ENCODE results near the gene PNKD.
"Not testable (repeated sequence)": the region's sequence is repeated elsewhere in the genome, so short reads cannot be mapped to it uniquely, and the experiment has no call there.

Gene PNKD

DNA sequence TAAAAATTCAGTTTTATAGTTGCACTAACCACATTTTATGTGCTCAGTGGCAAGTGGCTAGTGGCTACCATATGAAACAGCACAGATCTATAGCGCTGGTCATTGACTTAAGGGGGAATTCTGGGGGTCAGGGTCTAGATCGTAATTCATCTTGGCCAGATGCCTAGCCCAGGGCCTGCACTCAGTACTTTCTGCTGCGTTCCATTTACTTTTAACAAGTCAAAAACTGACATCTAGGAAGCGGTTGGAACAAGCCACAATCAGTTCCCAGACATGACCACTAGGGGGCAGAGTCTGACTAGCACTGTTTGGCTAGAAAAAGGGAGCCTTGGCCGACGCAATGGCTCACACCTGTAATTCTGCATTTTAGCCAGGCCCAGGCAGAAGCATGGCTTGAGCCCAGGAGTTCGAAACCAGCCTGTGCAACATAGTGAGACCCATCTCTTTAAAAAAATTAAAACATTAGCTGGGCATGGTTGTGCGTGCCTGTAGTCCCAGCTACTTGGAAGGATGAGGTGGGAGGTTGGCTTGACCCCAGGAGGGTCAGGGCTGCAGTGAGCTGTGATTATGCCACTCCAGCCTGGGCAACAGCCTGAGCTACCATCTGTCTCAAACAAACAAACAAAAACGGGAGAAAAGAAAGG, 31.0 kb downstream of the PNKD start:
- H3K9ac ChIP-seq (ENCODE audit: low read length) = no peak overlapping the region

GRCh38 chr2:218305383-218305782, 35.1 kb downstream of the PNKD start:
- Histone ChIP-seq H3K4me3 (ENCODE audit: low read length) (no peak overlapping the region), H3K9ac (ENCODE audit: low read length) (no peak overlapping the region), H3K27ac (ENCODE audit: low read length) (no peak overlapping the region)

More for the DNA sequence above, 31.0 kb downstream of the PNKD start:
- Histone ChIP-seq H3K9me3 (ENCODE audit: control insufficient read depth, low read depth, low read length) (no peaks in the 10 kb centered on the region), H3K4me3 (ENCODE audit: low read length) (no peak overlapping the region), H3K4me1 (ENCODE audit: control insufficient read depth, low read depth, low read length) (no peaks in the 10 kb centered on the region), H3K36me3 (ENCODE audit: control insufficient read depth, low read depth, low read length) (no peaks in the 10 kb centered on the region), H3K27ac (ENCODE audit: low read length) (no peak overlapping the region), H3K27me3 (ENCODE audit: control insufficient read depth, insufficient read depth, low read length) (no peaks in the 10 kb centered on the region)

GRCh38 chr2:218306184-218306920, 36.0 kb downstream of the PNKD start:
- H3K4me3 ChIP-seq (ENCODE audit: low read length) = no peak overlapping the region
- no peaks in the 10 kb centered on the region for H3K4me1 ChIP-seq (ENCODE audit: control insufficient read depth, low read depth, low read length)
- H3K27ac ChIP-seq (ENCODE audit: low read length) = no peak overlapping the region
- no peaks in the 10 kb centered on the region for H3K36me3 ChIP-seq (ENCODE audit: control insufficient read depth, low read depth, low read length)
- H3K27me3 ChIP-seq (ENCODE audit: control insufficient read depth, insufficient read depth, low read length) = no peaks in the 10 kb centered on the region
- no peak overlapping the region for H3K9ac ChIP-seq (ENCODE audit: low read length)
- no peaks in the 10 kb centered on the region for H3K9me3 ChIP-seq (ENCODE audit: control insufficient read depth, low read depth, low read length)

More at GRCh38 chr2:218305383-218305782, 35.1 kb downstream of the PNKD start:
- no peaks in the 10 kb centered on the region for H3K27me3 ChIP-seq (ENCODE audit: control insufficient read depth, insufficient read depth, low read length)
- no peaks in the 10 kb centered on the region for H3K36me3 ChIP-seq (ENCODE audit: control insufficient read depth, low read depth, low read length)
- H3K9me3 ChIP-seq (ENCODE audit: control insufficient read depth, low read depth, low read length) = no peaks in the 10 kb centered on the region
- H3K4me1 ChIP-seq (ENCODE audit: control insufficient read depth, low read depth, low read length) = no peaks in the 10 kb centered on the region

GRCh38 chr2:218307415-218308090, 37.2 kb downstream of the PNKD start:
- Histone ChIP-seq H3K27me3 (ENCODE audit: control insufficient read depth, insufficient read depth, low read length) (no peaks in the 10 kb centered on the region), H3K36me3 (ENCODE audit: control insufficient read depth, low read depth, low read length) (no peaks in the 10 kb centered on the region), H3K4me3 (ENCODE audit: low read length) (no peak overlapping the region), H3K9me3 (ENCODE audit: control insufficient read depth, low read depth, low read length) (no peaks in the 10 kb centered on the region), H3K9ac (ENCODE audit: low read length) (no peak overlapping the region), H3K27ac (ENCODE audit: low read length) (no peak overlapping the region), H3K4me1 (ENCODE audit: control insufficient read depth, low read depth, low read length) (no peaks in the 10 kb centered on the region)

DNA sequence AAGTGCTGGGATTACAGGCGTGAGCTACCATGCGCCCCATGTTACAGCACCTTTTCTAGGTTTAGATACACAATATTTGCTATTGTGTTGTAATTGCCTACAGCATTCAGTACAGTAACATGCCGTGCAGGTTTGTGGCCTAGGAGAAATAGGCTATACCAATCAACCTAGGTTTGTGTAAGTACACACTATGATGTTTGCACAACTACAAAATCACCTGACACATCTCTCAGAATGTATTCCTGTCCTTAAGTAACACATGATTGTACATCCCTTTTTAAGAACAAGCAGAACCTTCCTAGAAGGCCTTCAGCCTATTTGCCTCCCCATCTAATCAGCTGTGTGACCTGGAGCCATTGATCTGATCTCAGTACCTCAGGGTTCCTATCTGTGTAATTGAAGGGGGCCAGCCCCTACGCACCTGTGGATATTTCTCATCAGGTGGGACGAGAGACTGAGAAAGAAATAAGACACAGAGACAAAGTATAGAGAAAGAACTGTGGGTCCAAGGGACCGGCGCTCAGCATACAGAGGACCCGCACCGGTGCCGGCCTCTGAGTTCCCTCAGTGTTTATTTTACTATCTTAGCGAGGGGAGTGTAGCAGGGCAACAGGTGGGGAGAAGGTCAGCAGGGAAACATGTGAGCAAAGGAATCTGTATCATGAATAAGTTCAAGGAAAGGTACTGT, 40.7 kb downstream of the PNKD start:
- Histone ChIP-seq H3K27ac (ENCODE audit: low read length) (no peak overlapping the region), H3K4me1 (ENCODE audit: control insufficient read depth, low read depth, low read length) (no peaks in the 10 kb centered on the region), H3K4me3 (ENCODE audit: low read length) (no peak overlapping the region), H3K9me3 (ENCODE audit: control insufficient read depth, low read depth, low read length) (no peaks in the 10 kb centered on the region), H3K36me3 (ENCODE audit: control insufficient read depth, low read depth, low read length) (no peaks in the 10 kb centered on the region), H3K9ac (ENCODE audit: low read length) (no peak overlapping the region), H3K27me3 (ENCODE audit: control insufficient read depth, insufficient read depth, low read length) (no peaks in the 10 kb centered on the region)

DNA sequence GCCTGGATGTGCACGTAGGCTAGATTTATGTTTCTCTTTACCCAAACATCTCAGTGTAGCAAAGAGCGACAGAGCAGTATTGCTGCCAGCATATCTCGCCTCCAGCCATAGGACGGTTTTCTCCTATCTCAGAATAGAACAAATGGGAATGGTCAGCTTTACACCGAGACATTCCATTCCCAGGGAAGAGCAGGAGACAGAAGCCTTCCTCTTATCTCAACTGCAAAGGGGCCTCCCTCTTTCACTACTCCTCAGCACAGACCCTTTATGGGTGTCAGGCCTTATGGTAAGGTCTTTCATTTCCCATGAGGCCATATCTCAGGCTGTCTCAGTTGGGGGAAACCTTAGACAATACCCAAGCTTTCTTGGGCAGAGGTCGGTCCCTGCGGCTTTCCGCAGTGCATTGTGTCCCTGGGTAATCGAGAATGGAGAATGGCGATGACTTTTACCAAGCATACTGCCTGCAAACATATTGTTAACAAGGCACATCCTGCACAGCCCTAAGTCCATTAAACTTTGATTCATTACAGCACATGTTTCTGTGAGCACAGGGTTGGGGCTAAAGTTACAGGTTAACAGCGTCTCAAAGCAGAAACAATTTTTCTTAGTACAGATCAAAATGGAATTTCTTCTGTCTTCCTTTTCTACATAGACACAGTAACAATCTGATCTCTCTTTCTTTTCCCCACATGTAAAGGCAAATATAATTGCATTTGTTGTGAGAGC, 41.4 kb downstream of the PNKD start:
- not testable (repeated sequence) for H3K4me3 ChIP-seq (ENCODE audit: low read length); H3K27ac ChIP-seq (ENCODE audit: low read length)

GRCh38 chr2:218312267-218312756, 42.0 kb downstream of the PNKD start:
- Histone ChIP-seq H3K9me3 (ENCODE audit: control insufficient read depth, low read depth, low read length) (no peaks in the 10 kb centered on the region), H3K27me3 (ENCODE audit: control insufficient read depth, insufficient read depth, low read length) (no peaks in the 10 kb centered on the region), H3K4me1 (ENCODE audit: control insufficient read depth, low read depth, low read length) (no peaks in the 10 kb centered on the region), H3K9ac (ENCODE audit: low read length) (no peak overlapping the region), H3K4me3 (ENCODE audit: low read length) (no peak overlapping the region), H3K36me3 (ENCODE audit: control insufficient read depth, low read depth, low read length) (no peaks in the 10 kb centered on the region), H3K27ac (ENCODE audit: low read length) (no peak overlapping the region)

More for the DNA sequence above, 41.4 kb downstream of the PNKD start:
- H3K27me3 ChIP-seq (ENCODE audit: control insufficient read depth, insufficient read depth, low read length); H3K9me3 ChIP-seq (ENCODE audit: control insufficient read depth, low read depth, low read length); H3K9ac ChIP-seq (ENCODE audit: low read length); H3K36me3 ChIP-seq (ENCODE audit: control insufficient read depth, low read depth, low read length); H3K4me1 ChIP-seq (ENCODE audit: control insufficient read depth, low read depth, low read length): not testable (repeated sequence)

GRCh38 chr2:218313356-218313755, 43.0 kb downstream of the PNKD start:
- no peak overlapping the region for H3K4me3 ChIP-seq (ENCODE audit: low read length)
- no peak overlapping the region for H3K27ac ChIP-seq (ENCODE audit: low read length)
- H3K27me3 ChIP-seq (ENCODE audit: control insufficient read depth, insufficient read depth, low read length) = no peaks in the 10 kb centered on the region
- H3K4me1 ChIP-seq (ENCODE audit: control insufficient read depth, low read depth, low read length) = no peaks in the 10 kb centered on the region
- no peaks in the 10 kb centered on the region for H3K9me3 ChIP-seq (ENCODE audit: control insufficient read depth, low read depth, low read length)
- no peaks in the 10 kb centered on the region for H3K36me3 ChIP-seq (ENCODE audit: control insufficient read depth, low read depth, low read length)
- no peak overlapping the region for H3K9ac ChIP-seq (ENCODE audit: low read length)

DNA sequence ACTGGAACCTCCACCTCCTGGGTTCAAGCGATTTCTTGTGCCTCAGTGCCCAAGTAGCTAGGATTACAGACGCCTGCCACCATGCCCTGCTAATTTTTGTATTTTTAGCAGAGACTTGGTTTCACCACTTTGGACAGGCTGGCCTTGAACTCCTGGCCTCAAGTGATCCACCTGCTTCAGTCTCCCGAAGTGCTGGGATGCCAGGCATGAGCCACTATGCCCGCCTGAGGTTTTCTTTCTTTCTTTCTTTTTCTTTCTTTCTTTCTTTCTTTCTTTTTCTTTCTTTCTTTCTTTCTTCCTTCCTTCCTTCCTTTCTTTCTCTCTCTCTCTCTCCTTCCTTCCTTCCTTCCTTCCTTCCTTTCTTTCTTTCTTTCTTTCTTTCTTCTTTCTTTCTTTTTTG, 44.4 kb downstream of the PNKD start:
- H3K9me3 ChIP-seq (ENCODE audit: control insufficient read depth, low read depth, low read length); H3K4me1 ChIP-seq (ENCODE audit: control insufficient read depth, low read depth, low read length): not testable (repeated sequence)

DNA sequence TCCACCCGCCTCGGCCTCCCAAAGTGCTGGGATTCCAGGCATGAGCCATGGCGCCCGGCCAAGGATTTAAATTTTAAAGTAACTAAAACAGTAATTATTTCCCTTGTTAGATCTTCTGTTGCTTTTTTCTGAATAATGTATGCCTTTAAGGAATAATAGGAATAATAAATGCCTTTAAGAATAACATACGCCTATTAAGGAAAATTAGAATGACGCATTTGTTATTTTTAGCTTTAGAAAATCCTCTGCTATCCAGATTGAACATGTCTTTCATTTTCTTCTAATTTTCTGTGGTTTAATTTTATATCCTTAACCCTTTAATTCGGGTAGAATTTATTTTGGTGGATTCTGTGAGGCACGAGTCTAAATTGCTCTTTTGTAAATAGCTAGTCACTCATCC, 45.1 kb downstream of the PNKD start:
- Histone ChIP-seq H3K4me1 (ENCODE audit: control insufficient read depth, low read depth, low read length) (no peaks in the 10 kb centered on the region), H3K27me3 (ENCODE audit: control insufficient read depth, insufficient read depth, low read length) (no peaks in the 10 kb centered on the region), H3K36me3 (ENCODE audit: control insufficient read depth, low read depth, low read length) (no peaks in the 10 kb centered on the region), H3K9me3 (ENCODE audit: control insufficient read depth, low read depth, low read length) (no peaks in the 10 kb centered on the region), H3K27ac (ENCODE audit: low read length) (no peak overlapping the region), H3K9ac (ENCODE audit: low read length) (no peak overlapping the region), H3K4me3 (ENCODE audit: low read length) (no peak overlapping the region)

More for the DNA sequence above, 44.4 kb downstream of the PNKD start:
- not testable (repeated sequence) for H3K9ac ChIP-seq (ENCODE audit: low read length); H3K36me3 ChIP-seq (ENCODE audit: control insufficient read depth, low read depth, low read length); H3K4me3 ChIP-seq (ENCODE audit: low read length); H3K27ac ChIP-seq (ENCODE audit: low read length); H3K27me3 ChIP-seq (ENCODE audit: control insufficient read depth, insufficient read depth, low read length)

DNA sequence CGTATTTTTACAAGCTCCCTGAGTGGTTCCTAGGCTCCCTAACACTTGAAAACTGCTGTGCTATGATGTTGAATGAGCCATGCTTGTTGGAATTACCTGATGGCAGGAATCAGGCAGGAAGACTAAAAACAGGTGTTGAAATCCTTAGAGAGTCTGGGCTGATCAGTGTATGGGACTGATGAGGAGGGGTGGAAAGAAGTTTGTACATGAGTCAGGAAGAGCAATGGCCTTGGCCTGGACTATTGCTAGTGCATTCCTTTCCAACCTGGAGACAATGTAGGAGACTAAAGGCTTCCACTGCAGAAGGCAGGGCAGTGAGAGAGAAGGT, 46.9 kb downstream of the PNKD start:
- Histone ChIP-seq H3K9ac (ENCODE audit: low read length) (no peak overlapping the region), H3K27me3 (ENCODE audit: control insufficient read depth, insufficient read depth, low read length) (no peaks in the 10 kb centered on the region), H3K4me3 (ENCODE audit: low read length) (no peak overlapping the region), H3K9me3 (ENCODE audit: control insufficient read depth, low read depth, low read length) (no peaks in the 10 kb centered on the region), H3K27ac (ENCODE audit: low read length) (no peak overlapping the region), H3K4me1 (ENCODE audit: control insufficient read depth, low read depth, low read length) (peaks cover 2% of the 10 kb centered on the region), H3K36me3 (ENCODE audit: control insufficient read depth, low read depth, low read length) (no peaks in the 10 kb centered on the region)

All from iPS-18a (cell line).